ENCODE results near the gene TJP2.
A peak's percentile ranks its signal among the peaks of the same experiment; 100 is the strongest.

Gene TJP2

DNA sequence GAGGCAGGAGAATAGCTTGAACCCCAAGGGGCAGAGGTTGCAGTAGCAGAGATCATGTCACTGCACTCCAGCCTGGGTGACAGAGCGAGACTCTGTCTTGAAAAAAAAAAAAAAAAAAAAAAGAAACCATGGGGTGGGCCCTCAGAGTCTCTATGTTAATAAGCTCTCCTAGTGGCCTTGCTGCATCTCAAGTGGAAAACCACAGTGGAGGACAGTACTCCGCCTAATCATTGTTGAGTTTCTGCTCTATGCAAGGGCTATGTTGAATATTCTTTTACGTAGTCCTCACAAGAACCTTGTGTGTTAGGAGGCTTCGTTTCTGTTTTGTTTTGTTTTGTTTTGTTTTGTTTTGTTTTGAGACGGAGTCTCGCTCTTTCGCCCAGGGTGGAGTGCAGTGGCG, 48.9 kb downstream of the TJP2 start:
- H3K27me3 ChIP-seq = no peaks in the 10 kb centered on the region
- no peak overlapping the region for H3K27ac ChIP-seq
- no peaks in the 10 kb centered on the region for H3K9me3 ChIP-seq (replicated peaks in 1 of 11)
- no peaks in the 10 kb centered on the region for H3K4me1 ChIP-seq
- no peak for TF ChIP-seq Cebpa-rat (IDR thresholded peaks at IDR 0.05)
- peaks cover 0 to 59% (median 25%) of the 10 kb centered on the region in 11 experiments; a peak in 16 of 22 replicates for H3K36me3 ChIP-seq
- H4K20me1 ChIP-seq = no peaks in the 10 kb centered on the region
- H3K4me2 ChIP-seq = no peak overlapping the region
- no peak overlapping the region for H3K9ac ChIP-seq
- H3K4me3 ChIP-seq = no peak overlapping the region

DNA sequence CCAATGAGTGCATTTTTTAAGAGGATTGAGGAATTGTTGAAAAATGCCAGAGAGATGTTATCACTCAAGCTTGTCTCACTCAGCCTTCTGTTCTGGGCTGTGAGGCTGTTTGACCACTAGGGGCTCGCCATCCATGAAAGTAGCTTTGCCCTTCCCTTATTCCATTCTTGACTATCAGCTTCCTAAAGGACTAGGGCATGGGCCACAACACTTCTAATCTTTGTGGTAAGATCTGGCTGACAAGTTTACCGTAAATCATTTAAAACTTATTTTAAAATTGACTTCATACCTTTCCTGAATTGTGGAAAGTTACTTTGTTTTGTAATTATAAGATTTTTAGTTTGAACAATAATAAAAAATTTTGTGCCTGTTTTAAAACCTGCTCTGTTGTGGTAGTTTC, 49.5 kb downstream of the TJP2 start:
- Histone ChIP-seq H3K4me3 (no peak overlapping the region), H3K9me3 (replicated peaks in 1 of 11) (no peaks in the 10 kb centered on the region), H3K27me3 (no peaks in the 10 kb centered on the region), H4K20me1 (no peaks in the 10 kb centered on the region), H3K4me2 (no peak overlapping the region), H3K4me1 (no peaks in the 10 kb centered on the region), H3K36me3 (peaks cover 0 to 58% (median 28%) of the 10 kb centered on the region in 11 experiments; a peak in 16 of 22 replicates), H3K9ac (no peak overlapping the region), H3K27ac (no peak overlapping the region)
- TF ChIP-seq Cebpa-rat (IDR thresholded peaks at IDR 0.05) = no peak

DNA sequence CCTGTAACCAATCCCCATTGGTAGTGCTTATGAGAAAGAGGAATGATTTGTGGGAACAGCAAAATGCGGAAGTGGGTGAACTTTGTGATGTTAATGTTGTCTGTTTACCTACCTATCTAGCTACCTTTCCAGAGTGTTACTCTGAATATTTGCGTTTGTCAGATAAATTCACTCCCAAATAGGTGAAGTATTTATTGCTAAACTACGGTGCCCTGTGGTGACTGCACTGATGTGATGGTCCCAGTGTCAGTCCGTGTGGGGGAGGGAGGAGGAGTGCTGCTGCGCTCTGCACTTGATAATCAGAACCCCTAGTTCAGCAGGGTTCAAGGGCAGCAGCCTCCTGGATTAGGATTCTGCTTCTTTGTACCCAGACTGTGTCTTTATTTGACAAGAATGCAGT, 55.3 kb downstream of the TJP2 start:
- no peak overlapping the region for H3K9ac ChIP-seq
- H3K27ac ChIP-seq = no peak overlapping the region
- no peaks in the 10 kb centered on the region for H4K20me1 ChIP-seq
- H3K4me1 ChIP-seq = no peaks in the 10 kb centered on the region
- no peaks in the 10 kb centered on the region for H3K9me3 ChIP-seq (replicated peaks in 1 of 11)
- no peaks in the 10 kb centered on the region for H3K27me3 ChIP-seq
- no peak for TF ChIP-seq Cebpa-rat (IDR thresholded peaks at IDR 0.05)
- H3K4me3 ChIP-seq = no peak overlapping the region
- H3K4me2 ChIP-seq = no peak overlapping the region
- peaks cover 0 to 61% (median 22%) of the 10 kb centered on the region in 11 experiments; a peak in 14 of 22 replicates for H3K36me3 ChIP-seq

DNA sequence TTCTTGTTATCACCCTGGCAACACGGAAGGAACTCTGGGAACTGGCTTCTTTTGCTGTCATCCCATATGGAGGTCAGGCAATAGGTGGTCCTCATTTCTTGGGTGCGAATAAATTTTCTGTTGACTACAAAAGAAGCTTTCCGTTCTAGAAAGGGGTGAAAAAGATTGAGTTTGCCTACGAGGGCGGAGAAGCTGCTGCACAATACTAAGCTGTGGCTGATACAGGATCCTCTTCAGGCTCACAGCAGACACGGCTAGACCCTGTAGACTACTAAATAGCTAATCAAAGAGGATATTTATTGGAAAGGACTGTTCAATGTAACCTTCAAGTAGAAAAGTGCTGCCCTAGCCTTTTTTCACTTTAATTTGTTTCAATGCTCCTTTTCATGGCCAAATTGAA, 58.1 kb downstream of the TJP2 start:
- Histone ChIP-seq H3K4me1 (peaks cover 0 to 18% (median 16%) of the 10 kb centered on the region in 10 experiments; a peak in 16 of 20 replicates), H3K9ac (no peak overlapping the region), H3K4me2 (no peak overlapping the region), H3K4me3 (no peak overlapping the region), H3K9me3 (replicated peaks in 1 of 11) (no peaks in the 10 kb centered on the region), H4K20me1 (no peaks in the 10 kb centered on the region), H3K27me3 (no peaks in the 10 kb centered on the region), H3K36me3 (peaks cover 0 to 45% (median 25%) of the 10 kb centered on the region in 11 experiments; a peak in 14 of 22 replicates), H3K27ac (no peak overlapping the region)
- TF ChIP-seq Cebpa-rat (IDR thresholded peaks at IDR 0.05) = no peak

DNA sequence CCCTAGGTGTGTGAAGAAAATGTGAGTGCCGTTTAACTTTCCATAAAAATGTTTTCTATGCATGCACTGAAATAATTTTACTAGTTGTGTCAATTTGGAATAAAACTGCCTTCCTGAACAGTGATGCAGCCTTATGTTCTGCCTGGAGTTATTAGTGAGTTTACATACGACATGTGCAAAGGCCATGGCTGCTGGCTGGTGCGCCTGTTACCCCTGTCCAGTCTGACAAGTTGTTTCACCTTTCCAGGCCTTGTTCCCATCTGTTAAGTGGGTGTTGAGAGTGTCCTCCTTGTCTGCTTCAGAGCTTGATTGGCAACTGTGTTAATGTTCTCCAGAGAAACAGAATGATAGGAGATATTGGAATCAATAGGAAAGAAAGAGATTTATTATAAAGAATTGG, 60.6 kb downstream of the TJP2 start:
- Histone ChIP-seq H4K20me1 (no peaks in the 10 kb centered on the region), H3K4me3 (no peak overlapping the region), H3K27me3 (no peaks in the 10 kb centered on the region), H3K27ac (no peak overlapping the region), H3K9me3 (replicated peaks in 1 of 11) (no peaks in the 10 kb centered on the region), H3K4me1 (peaks cover 0 to 21% (median 17%) of the 10 kb centered on the region in 10 experiments; a peak in 16 of 20 replicates), H3K36me3 (peaks cover 0 to 47% (median 10%) of the 10 kb centered on the region in 11 experiments; a peak in 13 of 22 replicates), H3K4me2 (no peak overlapping the region), H3K9ac (no peak overlapping the region)
- TF ChIP-seq Cebpa-rat (IDR thresholded peaks at IDR 0.05) = no peak

DNA sequence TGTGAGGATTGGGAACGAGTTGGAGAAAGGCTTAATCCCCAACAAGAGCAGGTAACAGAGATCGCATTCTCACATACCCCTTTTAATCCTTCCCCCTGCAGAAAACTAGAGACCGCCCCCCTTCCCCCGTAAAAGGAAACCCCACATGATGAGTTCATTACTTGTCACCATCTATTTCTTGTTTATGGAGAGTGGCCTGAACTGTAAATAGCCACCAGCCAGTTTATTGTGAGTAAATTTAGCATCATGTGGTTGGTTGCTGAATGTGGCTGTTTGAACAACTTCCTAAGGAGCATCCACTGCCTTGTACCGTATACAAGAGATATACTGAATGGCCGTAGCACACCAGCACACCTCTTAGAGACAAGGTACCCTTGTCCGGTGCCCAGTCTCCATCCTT, 62.1 kb downstream of the TJP2 start:
- peaks cover 4 to 52% (median 18%) of the 10 kb centered on the region in 11 experiments; a peak in 16 of 22 replicates for H3K36me3 ChIP-seq
- H3K9ac ChIP-seq = no peak overlapping the region
- TF ChIP-seq Cebpa-rat (IDR thresholded peaks at IDR 0.05) = no peak
- H4K20me1 ChIP-seq = no peaks in the 10 kb centered on the region
- H3K4me1 ChIP-seq = peaks cover 0 to 21% (median 17%) of the 10 kb centered on the region in 10 experiments; a peak in 16 of 20 replicates
- no peak overlapping the region for H3K27ac ChIP-seq
- H3K9me3 ChIP-seq (replicated peaks in 1 of 11) = no peaks in the 10 kb centered on the region
- no peaks in the 10 kb centered on the region for H3K27me3 ChIP-seq
- peak overlapping the region in 8 of 11 experiments; percentile 40 to 67 (median 64); a peak in 17 of 22 replicates for H3K4me2 ChIP-seq
- no peak overlapping the region for H3K4me3 ChIP-seq

DNA sequence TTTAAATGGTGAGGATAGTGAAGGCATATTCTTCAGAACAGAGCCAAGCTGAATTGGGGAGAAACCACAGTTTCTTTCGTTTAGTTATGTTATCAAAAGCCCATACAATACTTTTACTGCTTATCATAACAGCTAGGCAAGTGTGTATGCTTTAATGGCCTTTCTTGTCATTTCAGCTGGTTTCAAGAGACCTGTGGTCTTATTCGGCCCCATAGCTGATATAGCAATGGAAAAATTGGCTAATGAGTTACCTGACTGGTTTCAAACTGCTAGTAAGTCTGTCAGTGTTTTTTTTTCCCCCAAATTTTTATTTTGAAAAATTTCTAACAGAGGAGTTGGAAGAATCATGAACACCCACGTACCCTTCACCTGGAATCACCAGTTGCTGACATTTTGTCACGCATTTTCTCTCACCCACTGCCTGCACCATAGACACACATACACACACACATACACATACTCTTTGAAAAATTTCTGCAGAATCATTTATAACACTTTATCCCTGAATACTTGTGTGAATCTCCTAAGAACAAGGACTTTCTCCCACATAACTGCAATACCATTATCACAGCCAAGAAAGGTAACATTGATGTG, 63.7 kb downstream of the TJP2 start:
- no peaks in the 10 kb centered on the region for H3K9me3 ChIP-seq (replicated peaks in 1 of 11)
- peaks cover 4 to 53% (median 18%) of the 10 kb centered on the region in 11 experiments; a peak in 16 of 22 replicates for H3K36me3 ChIP-seq
- H3K4me3 ChIP-seq = no peak overlapping the region
- H3K27me3 ChIP-seq = no peaks in the 10 kb centered on the region
- no peak overlapping the region for H3K27ac ChIP-seq
- no peak overlapping the region for H3K9ac ChIP-seq
- H3K4me2 ChIP-seq = 0 out of 22 replicates have a peak overlapping the region, but pooled peaks of 1 of the 11 experiments have one; percentile 67
- no peaks in the 10 kb centered on the region for H4K20me1 ChIP-seq
- H3K4me1 ChIP-seq = peaks cover 0 to 21% (median 17%) of the 10 kb centered on the region in 10 experiments; a peak in 16 of 20 replicates
- TF ChIP-seq Cebpa-rat (IDR thresholded peaks at IDR 0.05) = no peak

- no peaks in the 10 kb centered on the region for H3K9me3 ChIP-seq (replicated peaks in 1 of 11)
- TF ChIP-seq Cebpa-rat (IDR thresholded peaks at IDR 0.05) = no peak
- H3K4me3 ChIP-seq = no peak overlapping the region
- no peak overlapping the region for H3K9ac ChIP-seq
- no peak overlapping the region for H3K27ac ChIP-seq
- no peaks in the 10 kb centered on the region for H4K20me1 ChIP-seq
- no peak overlapping the region for H3K4me2 ChIP-seq
- no peaks in the 10 kb centered on the region for H3K27me3 ChIP-seq
- no peaks in the 10 kb centered on the region for H3K4me1 ChIP-seq
- H3K36me3 ChIP-seq = peaks cover 3 to 52% (median 30%) of the 10 kb centered on the region in 11 experiments; a peak in 19 of 22 replicates
Observed at GRCh38 chr9:69243116-69243515, 69.0 kb downstream of the TJP2 start.

GRCh38 chr9:69246629-69247028, 72.6 kb downstream of the TJP2 start:
- H3K36me3 ChIP-seq = peaks cover 0 to 50% (median 29%) of the 10 kb centered on the region in 11 experiments; a peak in 16 of 22 replicates

DNA sequence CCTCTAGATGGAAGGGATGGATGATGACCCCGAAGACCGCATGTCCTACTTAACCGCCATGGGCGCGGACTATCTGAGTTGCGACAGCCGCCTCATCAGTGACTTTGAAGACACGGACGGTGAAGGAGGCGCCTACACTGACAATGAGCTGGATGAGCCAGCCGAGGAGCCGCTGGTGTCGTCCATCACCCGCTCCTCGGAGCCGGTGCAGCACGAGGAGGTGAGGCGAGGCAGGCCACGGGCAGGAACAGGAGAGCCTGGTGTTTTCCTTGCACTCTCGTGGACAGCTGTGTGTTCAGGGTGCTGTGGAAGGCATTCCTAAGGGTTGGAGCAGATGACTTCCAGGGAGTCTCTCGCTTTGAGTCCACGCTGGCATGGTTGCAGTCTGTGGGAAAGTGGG, 73.9 kb downstream of the TJP2 start:
- H3K36me3 ChIP-seq = peaks cover 0 to 56% (median 29%) of the 10 kb centered on the region in 11 experiments; a peak in 17 of 22 replicates

More at GRCh38 chr9:69246629-69247028, 72.6 kb downstream of the TJP2 start:
- Histone ChIP-seq H3K4me1 (no peaks in the 10 kb centered on the region), H3K9me3 (replicated peaks in 1 of 11) (no peaks in the 10 kb centered on the region), H3K27me3 (no peaks in the 10 kb centered on the region), H3K4me2 (no peak overlapping the region), H3K9ac (no peak overlapping the region), H3K27ac (no peak overlapping the region), H4K20me1 (no peaks in the 10 kb centered on the region), H3K4me3 (no peak overlapping the region)
- TF ChIP-seq Cebpa-rat (IDR thresholded peaks at IDR 0.05) = no peak

More for the DNA sequence above, 73.9 kb downstream of the TJP2 start:
- no peaks in the 10 kb centered on the region for H3K27me3 ChIP-seq
- H4K20me1 ChIP-seq = no peaks in the 10 kb centered on the region
- no peak overlapping the region for H3K4me3 ChIP-seq
- no peaks in the 10 kb centered on the region for H3K9me3 ChIP-seq (replicated peaks in 1 of 11)
- TF ChIP-seq Cebpa-rat (IDR thresholded peaks at IDR 0.05) = no peak
- H3K4me1 ChIP-seq = no peaks in the 10 kb centered on the region
- no peak overlapping the region for H3K4me2 ChIP-seq
- no peak overlapping the region for H3K27ac ChIP-seq
- H3K9ac ChIP-seq = no peak overlapping the region
